Gastroesophageal sphincter (tissue), 3 donors: Measurements from ENCODE around the gene KNCN.

ENCODE experiments used
- CTCF ChIP-seq, 4 experiments: fragments of 200-600 bp in 2 of 4; fragments of 450-650 bp in 2 of 4; sonication (generic) in 1 of 4; IDR thresholded peaks; one replicate each; pipeline ENCODE4 v1.5.1; 2017 to 2019; ENCODE audit warnings: antibody characterized with exemption in 4 of 4, mild to moderate bottlenecking in 2 of 4, moderate library complexity in 2 of 4
- EP300 ChIP-seq: sonication (generic); formaldehyde crosslinking; IDR thresholded peaks from one replicate; pipeline ENCODE4 v1.6.1; 2017; ENCODE audit warnings: antibody characterized with exemption, mild to moderate bottlenecking
- POLR2A ChIP-seq, 2 donors: fragments of 450-650 bp; IDR thresholded peaks; one replicate each; pipeline ENCODE4 v1.6.1; 2017; ENCODE audit warnings: antibody characterized with exemption in 2 of 2, mild to moderate bottlenecking in 2 of 2, moderate library complexity in 1 of 2
- POLR2AphosphoS5 ChIP-seq: sonication (generic); formaldehyde crosslinking; IDR thresholded peaks from one replicate; pipeline ENCODE4 v1.6.1; 2017; ENCODE audit warnings: antibody characterized with exemption

- TF ChIP-seq POLR2A (IDR thresholded peaks at IDR 0.05) (no peak), POLR2AphosphoS5 (no peak), CTCF (IDR thresholded peaks at IDR 0.05) (no peak), EP300 (no peak)
Measured at GRCh38 chr1:46506470-46507219, 44.8 kb downstream of the KNCN start.
